ENCODE results near the gene ATXN1.

GRCh38 chr6:16425881-16426615, 335.2 kb downstream of the ATXN1 start:
- TF ChIP-seq CTCF (IDR thresholded peaks at IDR 0.05; ENCODE audit: low read depth, low read length) (no peak), EZH2phosphoT487 (IDR thresholded peaks at IDR 0.05; ENCODE audit: low read depth) (no peak)
